Ascending aorta (tissue), 2 donors: ENCODE results near the gene XPC. TPM values are rescaled to one million over a fixed set of nuclear protein-coding genes. Genes with fewer than 3 reads are reported as not detected.
A peak's percentile ranks its signal among the peaks of the same experiment; 100 is the strongest.

Source experiments
- DNase-seq, 2 donors: peaks; one replicate each; pipeline ENCODE4 v3.0.0-alpha.2; 2019; ENCODE audit warnings: low spot score in 2 of 2
- H3K27ac ChIP-seq, 2 donors: fragments of 200-600 bp; sonication (generic); one replicate each; pipeline ENCODE4 v1.5.1; 2016 to 2017; ENCODE audit warnings: mild to moderate bottlenecking in 1 of 2
- H3K27me3 ChIP-seq: fragments of 200-600 bp; sonication (generic); one replicate; pipeline ENCODE4 v1.5.1; 2017
- H3K36me3 ChIP-seq, 2 donors: fragments of 200-600 bp; sonication (generic); one replicate each; pipeline ENCODE4 v1.5.1; 2016
- H3K4me1 ChIP-seq, 2 donors: fragments of 200-600 bp; sonication (generic); one replicate each; pipeline ENCODE4 v1.5.1; 2016 to 2017; ENCODE audit warnings: mild to moderate bottlenecking in 1 of 2
- H3K4me3 ChIP-seq, 2 donors: fragments of 200-600 bp; sonication (generic); one replicate each; pipeline ENCODE4 v1.5.1; 2016 to 2017; ENCODE audit warnings: mild to moderate bottlenecking in 1 of 2
- H3K9me3 ChIP-seq, 2 donors: fragments of 200-600 bp; sonication (generic); one replicate each; pipeline ENCODE4 v1.5.1; 2016
- intact Hi-C: fragments of 100-400 bp; cut with DNase I; formaldehyde crosslinking; loops from one replicate; pipeline ENCODE4 v1.15.1; 2023
- total RNA-seq: library from RNA; depleted of rRNA; stranded (reverse); fragments of >200 nt; gene quantifications from one replicate; pipeline ENCODE4 v1.1.0, GENCODE V29; 2016
- TF ChIP-seq, protein P1 (sequence below), 3 experiments: fragments of 200-600 bp in 2 of 3; fragments of 450-650 bp in 1 of 3; sonication (generic) in 2 of 3; IDR thresholded peaks; one replicate each; pipeline ENCODE4 v1.5.1; 2016 to 2019; ENCODE audit warnings: antibody characterized with exemption in 3 of 3, mild to moderate bottlenecking in 1 of 3, moderate library complexity in 1 of 3

The XPC gene
- total RNA-seq, 1 donor from 2014 or later: 48.9 TPM

DNA sequence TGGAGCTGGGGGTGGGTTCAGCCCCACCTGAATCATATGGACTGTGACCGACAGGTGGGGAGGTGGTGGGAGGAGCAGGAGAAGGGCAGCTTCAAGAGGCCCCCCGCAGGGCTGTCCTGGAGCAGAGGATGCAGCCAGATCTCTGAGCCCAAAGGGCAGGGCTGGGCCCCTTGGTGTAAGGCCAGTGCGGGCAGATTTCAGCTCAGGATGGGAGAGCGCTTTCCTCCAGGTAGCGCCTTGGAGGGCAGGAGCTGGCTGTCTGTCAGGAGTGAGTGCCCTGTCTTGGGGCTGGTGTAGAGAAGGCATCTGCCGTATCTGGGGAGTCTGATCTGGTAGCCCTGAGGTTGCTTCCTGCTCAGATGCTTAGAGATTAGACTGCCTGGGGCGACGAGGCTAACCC is 46.3 kb downstream of the XPC start:
- peaks cover 80 to 95% of the 10 kb centered on the region in 2 donors for H3K36me3 ChIP-seq
- H3K9me3 ChIP-seq: no peaks in the 10 kb centered on the region
- no peak overlapping the region for H3K4me3 ChIP-seq
- peak overlapping the region in 1 of 2 donors; percentile 15 for H3K27ac ChIP-seq
- TF ChIP-seq, protein P1, sequence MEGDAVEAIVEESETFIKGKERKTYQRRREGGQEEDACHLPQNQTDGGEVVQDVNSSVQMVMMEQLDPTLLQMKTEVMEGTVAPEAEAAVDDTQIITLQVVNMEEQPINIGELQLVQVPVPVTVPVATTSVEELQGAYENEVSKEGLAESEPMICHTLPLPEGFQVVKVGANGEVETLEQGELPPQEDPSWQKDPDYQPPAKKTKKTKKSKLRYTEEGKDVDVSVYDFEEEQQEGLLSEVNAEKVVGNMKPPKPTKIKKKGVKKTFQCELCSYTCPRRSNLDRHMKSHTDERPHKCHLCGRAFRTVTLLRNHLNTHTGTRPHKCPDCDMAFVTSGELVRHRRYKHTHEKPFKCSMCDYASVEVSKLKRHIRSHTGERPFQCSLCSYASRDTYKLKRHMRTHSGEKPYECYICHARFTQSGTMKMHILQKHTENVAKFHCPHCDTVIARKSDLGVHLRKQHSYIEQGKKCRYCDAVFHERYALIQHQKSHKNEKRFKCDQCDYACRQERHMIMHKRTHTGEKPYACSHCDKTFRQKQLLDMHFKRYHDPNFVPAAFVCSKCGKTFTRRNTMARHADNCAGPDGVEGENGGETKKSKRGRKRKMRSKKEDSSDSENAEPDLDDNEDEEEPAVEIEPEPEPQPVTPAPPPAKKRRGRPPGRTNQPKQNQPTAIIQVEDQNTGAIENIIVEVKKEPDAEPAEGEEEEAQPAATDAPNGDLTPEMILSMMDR (IDR thresholded peaks at IDR 0.05): no peak
- H3K27me3 ChIP-seq: no peaks in the 10 kb centered on the region
- intact Hi-C loops: no loop called here
- H3K4me1 ChIP-seq: peaks cover 7 to 15% of the 10 kb centered on the region in 2 donors
- DNase-seq: no peak

DNA sequence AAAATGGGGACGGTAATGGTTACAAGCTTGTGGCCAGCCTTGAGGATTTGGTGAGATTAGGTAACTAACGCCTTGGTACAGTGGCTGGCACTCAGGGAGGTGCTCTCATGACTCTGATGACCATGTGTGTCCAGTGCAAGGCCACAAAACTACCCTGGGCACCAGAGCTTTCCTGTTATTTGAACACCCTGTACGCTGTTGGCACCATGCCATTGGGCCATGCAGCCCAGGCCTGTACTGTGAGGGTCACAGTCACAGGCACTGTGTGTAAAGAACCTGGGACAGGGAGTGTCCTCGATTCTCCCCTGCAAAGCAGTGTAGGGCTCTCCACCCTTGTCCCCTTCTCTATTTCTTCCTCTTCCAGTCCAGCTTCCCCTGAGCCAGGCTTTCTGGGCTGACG is 47.3 kb downstream of the XPC start:
- H3K9me3 ChIP-seq: no peaks in the 10 kb centered on the region
- peaks cover 77 to 88% of the 10 kb centered on the region in 2 donors for H3K36me3 ChIP-seq
- no peaks in the 10 kb centered on the region for H3K27me3 ChIP-seq
- no peak overlapping the region for H3K4me3 ChIP-seq
- no peak overlapping the region for H3K27ac ChIP-seq
- intact Hi-C loops: no loop called here
- DNase-seq: peak in 1 of 2 donors; percentile 61
- peaks cover 14 to 17% of the 10 kb centered on the region in 2 donors for H3K4me1 ChIP-seq
- TF ChIP-seq, protein P1 (IDR thresholded peaks at IDR 0.05): no peak

DNA sequence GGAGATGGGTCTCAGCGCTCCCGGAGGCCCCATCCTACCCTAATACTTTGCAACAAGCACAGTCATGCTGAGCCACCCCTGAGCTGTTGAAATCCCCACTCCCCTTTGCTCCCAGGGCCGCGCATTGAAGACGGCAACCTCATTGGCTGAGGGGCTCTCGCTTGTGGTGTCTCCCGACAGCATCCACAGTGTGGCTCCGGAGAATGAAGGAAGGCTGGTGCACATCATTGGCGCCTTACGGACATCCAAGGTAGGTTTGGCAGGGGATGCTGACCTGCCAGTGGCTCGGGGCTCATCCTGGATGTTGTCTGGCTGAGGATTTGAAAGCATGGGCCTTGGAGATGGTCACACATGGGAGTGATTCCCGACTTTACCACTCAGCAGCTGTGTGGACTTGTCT is 47.7 kb downstream of the XPC start:
- H3K4me3 ChIP-seq: no peak overlapping the region
- H3K4me1 ChIP-seq: peaks cover 14 to 18% of the 10 kb centered on the region in 2 donors
- peak in 1 of 2 donors; percentile 51 for DNase-seq
- H3K9me3 ChIP-seq: no peaks in the 10 kb centered on the region
- TF ChIP-seq, protein P1 (IDR thresholded peaks at IDR 0.05): no peak
- intact Hi-C loops: no loop called here
- H3K36me3 ChIP-seq: peaks cover 74 to 84% of the 10 kb centered on the region in 2 donors
- H3K27ac ChIP-seq: no peak overlapping the region
- no peaks in the 10 kb centered on the region for H3K27me3 ChIP-seq

DNA sequence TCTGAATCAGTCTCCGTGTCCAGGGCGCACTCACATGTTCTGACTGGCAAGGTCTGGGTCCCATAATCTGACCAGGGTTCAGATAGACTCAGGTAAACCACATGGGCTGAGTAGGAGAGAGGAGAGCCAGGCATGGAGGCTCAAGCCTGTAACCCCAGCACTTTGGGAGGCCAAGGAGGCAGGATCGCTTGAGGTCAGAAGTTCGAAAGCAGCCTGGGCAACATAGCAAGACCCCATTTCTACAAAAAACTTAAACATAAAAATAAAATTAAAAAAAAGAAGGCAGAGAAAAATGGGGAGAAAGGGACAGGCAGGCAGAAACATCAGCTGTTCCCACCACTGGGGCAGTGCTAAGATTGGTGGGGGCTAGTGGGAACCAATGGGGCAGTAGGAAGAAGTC is 48.2 kb downstream of the XPC start:
- intact Hi-C loops: no loop called here
- TF ChIP-seq, protein P1 (IDR thresholded peaks at IDR 0.05): no peak
- Histone ChIP-seq H3K36me3 (peaks cover 69 to 79% of the 10 kb centered on the region in 2 donors), H3K27me3 (no peaks in the 10 kb centered on the region), H3K9me3 (no peaks in the 10 kb centered on the region), H3K27ac (peak overlapping the region in 1 of 2 donors; percentile 17), H3K4me1 (peaks cover 16 to 18% of the 10 kb centered on the region in 2 donors), H3K4me3 (no peak overlapping the region)
- no peak for DNase-seq

DNA sequence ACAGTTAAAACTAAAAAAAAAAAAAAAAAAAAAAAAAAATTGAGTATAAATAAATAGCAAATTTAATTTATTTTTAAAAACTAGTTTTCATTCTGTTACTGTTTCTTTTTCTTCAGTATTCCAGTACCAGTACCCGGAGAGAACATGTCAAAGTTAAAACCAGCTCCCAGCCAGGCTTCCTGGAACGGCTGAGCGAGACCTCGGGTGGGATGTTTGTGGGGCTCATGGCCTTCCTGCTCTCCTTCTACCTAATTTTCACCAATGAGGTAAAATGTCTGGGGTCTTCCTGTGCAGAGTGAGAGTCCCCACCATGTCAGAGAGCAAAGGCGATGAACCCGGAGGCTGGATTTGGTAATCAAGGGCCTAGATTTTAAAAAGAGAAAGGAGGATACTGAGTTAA is 49.1 kb downstream of the XPC start:
- Histone ChIP-seq H3K27ac (peak overlapping the region in 1 of 2 donors; percentile 17), H3K36me3 (peaks cover 60 to 70% of the 10 kb centered on the region in 2 donors), H3K9me3 (no peaks in the 10 kb centered on the region), H3K4me3 (no peak overlapping the region), H3K27me3 (no peaks in the 10 kb centered on the region), H3K4me1 (peaks cover 18 to 19% of the 10 kb centered on the region in 2 donors)
- TF ChIP-seq, protein P1 (IDR thresholded peaks at IDR 0.05): no peak
- intact Hi-C loops: no loop called here
- peak in 1 of 2 donors; percentile 19 for DNase-seq

DNA sequence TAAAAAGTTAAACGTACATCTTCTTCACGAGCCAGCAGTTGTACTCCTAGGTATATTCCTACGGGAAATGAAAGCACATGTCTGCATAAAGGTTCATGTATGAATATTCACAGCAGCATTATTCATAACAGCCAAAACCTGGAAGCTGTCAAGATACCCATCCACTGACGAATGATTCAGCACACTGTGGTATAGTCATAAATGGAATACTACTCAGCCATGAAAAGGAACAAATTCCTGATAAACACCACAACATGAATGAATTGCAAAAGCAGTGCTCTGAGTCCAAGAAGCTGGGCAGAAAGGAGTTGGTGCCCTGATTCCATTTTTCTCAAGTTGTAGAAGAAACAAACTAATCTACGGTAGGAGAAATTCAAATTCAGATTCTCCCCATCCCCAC is 49.7 kb downstream of the XPC start:
- intact Hi-C loops: no loop called here
- H3K27me3 ChIP-seq: no peaks in the 10 kb centered on the region
- H3K4me3 ChIP-seq: no peak overlapping the region
- peak overlapping the region in 1 of 2 donors; percentile 6 for H3K27ac ChIP-seq
- TF ChIP-seq, protein P1 (IDR thresholded peaks at IDR 0.05): no peak
- DNase-seq: no peak
- H3K9me3 ChIP-seq: no peaks in the 10 kb centered on the region
- peaks cover 19% of the 10 kb centered on the region in 2 donors for H3K4me1 ChIP-seq
- H3K36me3 ChIP-seq: peaks cover 54 to 64% of the 10 kb centered on the region in 2 donors
